Effector memory CD4-positive, alpha-beta T cell (primary cell): ENCODE results near the gene ZNF488.

Experiments used
- DNase-seq, 3 donors: peaks; one replicate each; pipeline ENCODE4 v3.0.0-alpha.2; 2020
- H3K27ac ChIP-seq: 2 replicates; pipeline ENCODE4 v1.7.0; 2013; ENCODE audit warnings: mild to moderate bottlenecking, low read length, moderate library complexity; ENCODE audit not compliant: insufficient read depth, poor library complexity, severe bottlenecking
- H3K27me3 ChIP-seq: replicated peaks from 2 replicates; pipeline ENCODE4 v1.7.0; 2013; ENCODE audit warnings: mild to moderate bottlenecking, low read length; ENCODE audit not compliant: insufficient read depth, control insufficient read depth, poor library complexity, severe bottlenecking
- H3K36me3 ChIP-seq: 2 replicates; pipeline ENCODE4 v1.7.0; 2013; ENCODE audit warnings: mild to moderate bottlenecking, low read length, moderate library complexity; ENCODE audit not compliant: control insufficient read depth, insufficient read depth
- H3K4me1 ChIP-seq: 2 replicates; pipeline ENCODE4 v1.7.0; 2013; ENCODE audit warnings: low read length, mild to moderate bottlenecking; ENCODE audit not compliant: control insufficient read depth, insufficient read depth, poor library complexity, severe bottlenecking
- H3K4me3 ChIP-seq: 2 replicates; pipeline ENCODE4 v1.7.0; 2013; ENCODE audit warnings: low read length, low read depth, mild to moderate bottlenecking; ENCODE audit not compliant: insufficient read depth, poor library complexity, severe bottlenecking
- H3K9me3 ChIP-seq: 2 replicates; pipeline ENCODE4 v1.7.0; 2013; ENCODE audit warnings: mild to moderate bottlenecking, low read length, moderate library complexity; ENCODE audit not compliant: control insufficient read depth

Gene ZNF488

GRCh38 chr10:47359626-47360418, 24.3 kb downstream of the ZNF488 start:
- Histone ChIP-seq H3K9me3 (no peaks in the 10 kb centered on the region), H3K4me3 (no peak overlapping the region), H3K36me3 (no peaks in the 10 kb centered on the region), H3K27ac (no peak overlapping the region), H3K27me3 (no peaks in the 10 kb centered on the region), H3K4me1 (no peaks in the 10 kb centered on the region)
- DNase-seq: no peak

- Histone ChIP-seq H3K4me1 (no peaks in the 10 kb centered on the region), H3K27me3 (no peaks in the 10 kb centered on the region), H3K9me3 (no peaks in the 10 kb centered on the region), H3K36me3 (no peaks in the 10 kb centered on the region), H3K4me3 (no peak overlapping the region), H3K27ac (no peak overlapping the region)
- DNase-seq: no peak
These were observed 25.0 kb downstream of the ZNF488 start for GRCh38 chr10:47359101-47359500.

- H3K36me3 ChIP-seq: no peaks in the 10 kb centered on the region
- H3K27me3 ChIP-seq: no peaks in the 10 kb centered on the region
- H3K27ac ChIP-seq: no peak overlapping the region
- no peak overlapping the region for H3K4me3 ChIP-seq
- no peaks in the 10 kb centered on the region for H3K9me3 ChIP-seq
- no peaks in the 10 kb centered on the region for H3K4me1 ChIP-seq
- DNase-seq: no peak
These were observed 25.6 kb downstream of the ZNF488 start for GRCh38 chr10:47358457-47358856.

GRCh38 chr10:47357911-47358310, 26.2 kb downstream of the ZNF488 start:
- Histone ChIP-seq H3K27me3 (no peaks in the 10 kb centered on the region), H3K36me3 (no peaks in the 10 kb centered on the region), H3K9me3 (no peaks in the 10 kb centered on the region), H3K4me1 (no peaks in the 10 kb centered on the region), H3K27ac (no peak overlapping the region), H3K4me3 (no peak overlapping the region)
- no peak for DNase-seq

GRCh38 chr10:47357131-47357582, 26.9 kb downstream of the ZNF488 start:
- DNase-seq: no peak

GRCh38 chr10:47356708-47357107, 27.4 kb downstream of the ZNF488 start:
- no peaks in the 10 kb centered on the region for H3K27me3 ChIP-seq
- H3K9me3 ChIP-seq: no peaks in the 10 kb centered on the region

More at GRCh38 chr10:47357131-47357582, 26.9 kb downstream of the ZNF488 start:
- no peaks in the 10 kb centered on the region for H3K9me3 ChIP-seq
- no peaks in the 10 kb centered on the region for H3K36me3 ChIP-seq
- H3K4me1 ChIP-seq: no peaks in the 10 kb centered on the region
- no peaks in the 10 kb centered on the region for H3K27me3 ChIP-seq
- H3K4me3 ChIP-seq: no peak overlapping the region
- H3K27ac ChIP-seq: no peak overlapping the region

GRCh38 chr10:47354900-47355299, 29.2 kb downstream of the ZNF488 start:
- Histone ChIP-seq H3K9me3 (no peaks in the 10 kb centered on the region), H3K36me3 (no peaks in the 10 kb centered on the region), H3K4me3 (no peak overlapping the region), H3K4me1 (no peaks in the 10 kb centered on the region), H3K27ac (no peak overlapping the region), H3K27me3 (no peaks in the 10 kb centered on the region)
- no peak for DNase-seq

More at GRCh38 chr10:47356708-47357107, 27.4 kb downstream of the ZNF488 start:
- H3K4me3 ChIP-seq: no peak overlapping the region
- H3K27ac ChIP-seq: no peak overlapping the region
- no peaks in the 10 kb centered on the region for H3K4me1 ChIP-seq
- DNase-seq: no peak
- H3K36me3 ChIP-seq: no peaks in the 10 kb centered on the region

- Histone ChIP-seq H3K27ac (no peak overlapping the region), H3K36me3 (no peaks in the 10 kb centered on the region), H3K9me3 (no peaks in the 10 kb centered on the region), H3K27me3 (no peaks in the 10 kb centered on the region), H3K4me3 (no peak overlapping the region), H3K4me1 (no peaks in the 10 kb centered on the region)
- no peak for DNase-seq
These were observed 29.9 kb downstream of the ZNF488 start for GRCh38 chr10:47354165-47354564.

GRCh38 chr10:47353351-47353750, 30.7 kb downstream of the ZNF488 start:
- no peaks in the 10 kb centered on the region for H3K36me3 ChIP-seq
- no peaks in the 10 kb centered on the region for H3K27me3 ChIP-seq
- DNase-seq: no peak
- no peak overlapping the region for H3K4me3 ChIP-seq
- H3K27ac ChIP-seq: no peak overlapping the region
- H3K9me3 ChIP-seq: no peaks in the 10 kb centered on the region
- no peaks in the 10 kb centered on the region for H3K4me1 ChIP-seq

- no peaks in the 10 kb centered on the region for H3K27me3 ChIP-seq
- H3K27ac ChIP-seq: no peak overlapping the region
- H3K4me3 ChIP-seq: no peak overlapping the region
- no peaks in the 10 kb centered on the region for H3K9me3 ChIP-seq
- H3K36me3 ChIP-seq: no peaks in the 10 kb centered on the region
- H3K4me1 ChIP-seq: no peaks in the 10 kb centered on the region
- no peak for DNase-seq
These were observed 31.9 kb downstream of the ZNF488 start for GRCh38 chr10:47351899-47352815.
